DOHH2 (cell line): Measurements from ENCODE around the gene CBS.

Experiments used
- H3F3A ChIP-seq: fragments of 200-600 bp; sonication (generic), shearing (Covaris generic); 2 replicates; pipeline ENCODE4 v1.6.0; 2016; ENCODE audit warnings: antibody characterized with exemption, mild to moderate bottlenecking; ENCODE audit not compliant: control insufficient read depth, insufficient read depth
- H3K27ac ChIP-seq: fragments of 200-600 bp; sonication (generic); 2 replicates; pipeline ENCODE4 v1.5.1; 2014; ENCODE audit warnings: low read depth, mild to moderate bottlenecking, low read length, moderate library complexity
- H3K27me3 ChIP-seq: fragments of 200-600 bp; sonication (generic); 2 replicates; pipeline ENCODE4 v1.6.1; 2014; ENCODE audit warnings: mild to moderate bottlenecking, low read length, mixed read lengths; ENCODE audit not compliant: control insufficient read depth
- H3K36me3 ChIP-seq: fragments of 200-600 bp; sonication (generic); 2 replicates; pipeline ENCODE4 v1.6.1; 2014; ENCODE audit warnings: mild to moderate bottlenecking, low read length, moderate library complexity, mixed read lengths; ENCODE audit not compliant: control insufficient read depth
- H3K4me1 ChIP-seq: fragments of 200-600 bp; sonication (generic); 2 replicates; pipeline ENCODE4 v1.6.1; 2014; ENCODE audit warnings: mild to moderate bottlenecking, low read length, mixed read lengths; ENCODE audit not compliant: control insufficient read depth
- H3K4me2 ChIP-seq: fragments of 200-600 bp; sonication (generic); 2 replicates; pipeline ENCODE4 v1.6.0; 2014; ENCODE audit warnings: mild to moderate bottlenecking, low read length, moderate library complexity
- H3K4me3 ChIP-seq: fragments of 200-600 bp; sonication (generic); 2 replicates; pipeline ENCODE4 v1.5.1; 2014; ENCODE audit warnings: mild to moderate bottlenecking, low read length, mixed read lengths
- H3K79me2 ChIP-seq: fragments of 200-600 bp; sonication (generic); 2 replicates; pipeline ENCODE4 v1.6.1; 2014; ENCODE audit warnings: mild to moderate bottlenecking, low read length, mixed read lengths; ENCODE audit not compliant: control insufficient read depth
- H3K9me2 ChIP-seq: fragments of 200-600 bp; sonication (generic); replicated peaks from 2 replicates; pipeline ENCODE4 v1.6.1; 2014; ENCODE audit warnings: mild to moderate bottlenecking, low read length, mixed read lengths; ENCODE audit not compliant: control insufficient read depth
- H3K9me3 ChIP-seq: fragments of 200-600 bp; sonication (generic); 2 replicates; pipeline ENCODE4 v1.6.1; 2014; ENCODE audit warnings: antibody characterized with exemption, low read length, mixed read lengths; ENCODE audit not compliant: control insufficient read depth, insufficient read depth
- H4K20me1 ChIP-seq: fragments of 200-600 bp; sonication (generic); 2 replicates; pipeline ENCODE4 v1.6.0; 2014; ENCODE audit warnings: low read depth, mild to moderate bottlenecking, antibody characterized with exemption, low read length, moderate library complexity; ENCODE audit not compliant: control insufficient read depth, insufficient read depth
- EZH2phosphoT487 ChIP-seq: fragments of 200-600 bp; sonication (generic); IDR thresholded peaks from 2 replicates; pipeline ENCODE4 v1.6.1; 2017; ENCODE audit warnings: borderline replicate concordance, mild to moderate bottlenecking, antibody characterized with exemption, low read length, moderate library complexity, mixed read lengths
- TF ChIP-seq, protein P1 (sequence below): fragments of 200-600 bp; sonication (generic); IDR thresholded peaks from one replicate; pipeline ENCODE4 v1.5.1; 2014; ENCODE audit warnings: antibody characterized with exemption, mild to moderate bottlenecking, low read depth, low read length; ENCODE audit not compliant: poor library complexity, severe bottlenecking

CBS gene

GRCh38 chr21:43005635-43006034 is 70.0 kb downstream of the CBS start:
- Histone ChIP-seq H4K20me1 (no peaks in the 10 kb centered on the region), H3F3A (no peaks in the 10 kb centered on the region), H3K4me1 (no peaks in the 10 kb centered on the region), H3K9me2 (no peaks in the 10 kb centered on the region), H3K36me3 (peaks cover 13% of the 10 kb centered on the region), H3K27ac (no peak overlapping the region), H3K79me2 (no peaks in the 10 kb centered on the region), H3K4me2 (no peak overlapping the region), H3K27me3 (no peaks in the 10 kb centered on the region), H3K9me3 (no peaks in the 10 kb centered on the region), H3K4me3 (no peak overlapping the region)
- TF ChIP-seq EZH2phosphoT487, result no peak
- TF ChIP-seq, protein P1, sequence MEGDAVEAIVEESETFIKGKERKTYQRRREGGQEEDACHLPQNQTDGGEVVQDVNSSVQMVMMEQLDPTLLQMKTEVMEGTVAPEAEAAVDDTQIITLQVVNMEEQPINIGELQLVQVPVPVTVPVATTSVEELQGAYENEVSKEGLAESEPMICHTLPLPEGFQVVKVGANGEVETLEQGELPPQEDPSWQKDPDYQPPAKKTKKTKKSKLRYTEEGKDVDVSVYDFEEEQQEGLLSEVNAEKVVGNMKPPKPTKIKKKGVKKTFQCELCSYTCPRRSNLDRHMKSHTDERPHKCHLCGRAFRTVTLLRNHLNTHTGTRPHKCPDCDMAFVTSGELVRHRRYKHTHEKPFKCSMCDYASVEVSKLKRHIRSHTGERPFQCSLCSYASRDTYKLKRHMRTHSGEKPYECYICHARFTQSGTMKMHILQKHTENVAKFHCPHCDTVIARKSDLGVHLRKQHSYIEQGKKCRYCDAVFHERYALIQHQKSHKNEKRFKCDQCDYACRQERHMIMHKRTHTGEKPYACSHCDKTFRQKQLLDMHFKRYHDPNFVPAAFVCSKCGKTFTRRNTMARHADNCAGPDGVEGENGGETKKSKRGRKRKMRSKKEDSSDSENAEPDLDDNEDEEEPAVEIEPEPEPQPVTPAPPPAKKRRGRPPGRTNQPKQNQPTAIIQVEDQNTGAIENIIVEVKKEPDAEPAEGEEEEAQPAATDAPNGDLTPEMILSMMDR, result no peak

- no peak overlapping the region for H3K27ac ChIP-seq
- no peaks in the 10 kb centered on the region for H4K20me1 ChIP-seq
- H3K4me1 ChIP-seq, result no peaks in the 10 kb centered on the region
- TF ChIP-seq, protein P1, result no peak
- no peak for TF ChIP-seq EZH2phosphoT487
- H3K36me3 ChIP-seq, result peaks cover 13% of the 10 kb centered on the region
- H3F3A ChIP-seq, result no peaks in the 10 kb centered on the region
- H3K9me3 ChIP-seq, result peaks cover 5% of the 10 kb centered on the region
- no peaks in the 10 kb centered on the region for H3K79me2 ChIP-seq
- H3K9me2 ChIP-seq, result no peaks in the 10 kb centered on the region
- no peak overlapping the region for H3K4me2 ChIP-seq
- H3K27me3 ChIP-seq, result no peaks in the 10 kb centered on the region
- no peak overlapping the region for H3K4me3 ChIP-seq
Measured at GRCh38 chr21:43004926-43005325, 70.7 kb downstream of the CBS start.
